ENCODE data around the gene RALGPS1.

DNA sequence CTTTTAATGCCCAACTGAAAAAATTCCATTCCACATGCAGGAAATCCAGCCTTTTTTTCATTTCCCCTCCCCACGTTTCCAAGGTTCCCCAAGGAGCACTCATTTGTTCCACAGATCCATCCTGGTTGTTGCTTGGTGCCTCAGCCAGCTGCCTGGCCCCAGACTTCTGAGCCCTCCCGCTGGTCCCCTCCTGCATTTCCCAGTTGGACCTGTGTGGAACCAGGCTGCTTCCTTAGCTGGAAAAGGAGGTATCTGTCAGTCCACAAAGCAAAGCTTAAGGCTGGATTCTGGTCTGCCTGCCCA lies 163.0 kb downstream of the RALGPS1 start:
- TF ChIP-seq, protein P1, sequence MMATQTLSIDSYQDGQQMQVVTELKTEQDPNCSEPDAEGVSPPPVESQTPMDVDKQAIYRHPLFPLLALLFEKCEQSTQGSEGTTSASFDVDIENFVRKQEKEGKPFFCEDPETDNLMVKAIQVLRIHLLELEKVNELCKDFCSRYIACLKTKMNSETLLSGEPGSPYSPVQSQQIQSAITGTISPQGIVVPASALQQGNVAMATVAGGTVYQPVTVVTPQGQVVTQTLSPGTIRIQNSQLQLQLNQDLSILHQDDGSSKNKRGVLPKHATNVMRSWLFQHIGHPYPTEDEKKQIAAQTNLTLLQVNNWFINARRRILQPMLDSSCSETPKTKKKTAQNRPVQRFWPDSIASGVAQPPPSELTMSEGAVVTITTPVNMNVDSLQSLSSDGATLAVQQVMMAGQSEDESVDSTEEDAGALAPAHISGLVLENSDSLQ (IDR thresholded peaks at IDR 0.05): no peak
- TF ChIP-seq BHLHE40 (IDR thresholded peaks at IDR 0.05; ENCODE audit: borderline replicate concordance): no peak
- no peak for TF ChIP-seq ELF4 (IDR thresholded peaks at IDR 0.05)
- TF ChIP-seq FOXM1 (IDR thresholded peaks at IDR 0.05; ENCODE audit: borderline replicate concordance): no peak
- TF ChIP-seq TARDBP (IDR thresholded peaks at IDR 0.05): no peak
- TF ChIP-seq FOXA1 (IDR thresholded peaks at IDR 0.05): no peak
- no peak for TF ChIP-seq SP1 (IDR thresholded peaks at IDR 0.05)
- no peak for TF ChIP-seq ARNT (IDR thresholded peaks at IDR 0.05)
- TF ChIP-seq FOXK2 (IDR thresholded peaks at IDR 0.05): no peak
- TF ChIP-seq CTBP1 (IDR thresholded peaks at IDR 0.05; ENCODE audit: borderline replicate concordance): no peak
- TF ChIP-seq SUZ12 (IDR thresholded peaks at IDR 0.05): no peak
- no peak for TF ChIP-seq HDGF (IDR thresholded peaks at IDR 0.05; ENCODE audit: borderline replicate concordance)

All from HEK293T (cell line).